Ascending aorta (tissue), 2 donors: ENCODE results near the gene RGS4. TPM values are rescaled to one million over a fixed set of nuclear protein-coding genes. Genes with fewer than 3 reads are reported as not detected.

Experiments used
- DNase-seq, 2 donors: peaks; one replicate each; pipeline ENCODE4 v3.0.0-alpha.2; 2019; ENCODE audit warnings: low spot score in 2 of 2
- H3K27ac ChIP-seq, 2 donors: fragments of 200-600 bp; sonication (generic); one replicate each; pipeline ENCODE4 v1.5.1; 2016 to 2017; ENCODE audit warnings: mild to moderate bottlenecking in 1 of 2
- H3K27me3 ChIP-seq: fragments of 200-600 bp; sonication (generic); one replicate; pipeline ENCODE4 v1.5.1; 2017
- H3K36me3 ChIP-seq, 2 donors: fragments of 200-600 bp; sonication (generic); one replicate each; pipeline ENCODE4 v1.5.1; 2016
- H3K4me1 ChIP-seq, 2 donors: fragments of 200-600 bp; sonication (generic); one replicate each; pipeline ENCODE4 v1.5.1; 2016 to 2017; ENCODE audit warnings: mild to moderate bottlenecking in 1 of 2
- H3K4me3 ChIP-seq, 2 donors: fragments of 200-600 bp; sonication (generic); one replicate each; pipeline ENCODE4 v1.5.1; 2016 to 2017; ENCODE audit warnings: mild to moderate bottlenecking in 1 of 2
- H3K9me3 ChIP-seq, 2 donors: fragments of 200-600 bp; sonication (generic); one replicate each; pipeline ENCODE4 v1.5.1; 2016
- intact Hi-C: fragments of 100-400 bp; cut with DNase I; formaldehyde crosslinking; loops from one replicate; pipeline ENCODE4 v1.15.1; 2023
- total RNA-seq: library from RNA; depleted of rRNA; stranded (reverse); fragments of >200 nt; gene quantifications from one replicate; pipeline ENCODE4 v1.1.0, GENCODE V29; 2016
- TF ChIP-seq, protein P1 (sequence below), 3 experiments: fragments of 200-600 bp in 2 of 3; fragments of 450-650 bp in 1 of 3; sonication (generic) in 2 of 3; IDR thresholded peaks; one replicate each; pipeline ENCODE4 v1.5.1; 2016 to 2019; ENCODE audit warnings: antibody characterized with exemption in 3 of 3, mild to moderate bottlenecking in 1 of 3, moderate library complexity in 1 of 3

The RGS4 gene
- total RNA-seq, 1 donor from 2014 or later = 57.5 TPM

DNA sequence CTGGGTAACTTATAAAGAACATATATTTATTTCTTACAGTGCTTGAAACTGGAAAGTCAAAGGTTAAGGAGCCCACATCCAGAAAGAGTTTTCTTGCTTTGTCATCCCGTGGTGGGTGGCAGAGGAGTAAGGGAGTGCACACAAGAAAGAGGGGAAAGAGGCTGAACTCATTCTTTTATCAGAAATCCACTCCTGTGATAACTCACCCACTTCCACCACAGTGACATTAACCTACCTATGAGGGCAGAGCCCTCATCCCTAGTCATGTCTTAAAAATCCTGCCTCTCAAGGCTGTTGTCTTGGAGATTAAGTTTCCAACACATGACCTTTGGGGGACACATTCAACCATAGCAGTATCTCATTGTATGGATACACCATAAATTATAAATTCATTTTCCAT is 32.5 kb upstream of the RGS4 start:
- DNase-seq = no peak
- no peak overlapping the region for H3K4me3 ChIP-seq
- H3K9me3 ChIP-seq = no peaks in the 10 kb centered on the region
- H3K36me3 ChIP-seq = no peaks in the 10 kb centered on the region
- intact Hi-C loops = no loop called here
- no peaks in the 10 kb centered on the region for H3K4me1 ChIP-seq
- TF ChIP-seq, protein P1, sequence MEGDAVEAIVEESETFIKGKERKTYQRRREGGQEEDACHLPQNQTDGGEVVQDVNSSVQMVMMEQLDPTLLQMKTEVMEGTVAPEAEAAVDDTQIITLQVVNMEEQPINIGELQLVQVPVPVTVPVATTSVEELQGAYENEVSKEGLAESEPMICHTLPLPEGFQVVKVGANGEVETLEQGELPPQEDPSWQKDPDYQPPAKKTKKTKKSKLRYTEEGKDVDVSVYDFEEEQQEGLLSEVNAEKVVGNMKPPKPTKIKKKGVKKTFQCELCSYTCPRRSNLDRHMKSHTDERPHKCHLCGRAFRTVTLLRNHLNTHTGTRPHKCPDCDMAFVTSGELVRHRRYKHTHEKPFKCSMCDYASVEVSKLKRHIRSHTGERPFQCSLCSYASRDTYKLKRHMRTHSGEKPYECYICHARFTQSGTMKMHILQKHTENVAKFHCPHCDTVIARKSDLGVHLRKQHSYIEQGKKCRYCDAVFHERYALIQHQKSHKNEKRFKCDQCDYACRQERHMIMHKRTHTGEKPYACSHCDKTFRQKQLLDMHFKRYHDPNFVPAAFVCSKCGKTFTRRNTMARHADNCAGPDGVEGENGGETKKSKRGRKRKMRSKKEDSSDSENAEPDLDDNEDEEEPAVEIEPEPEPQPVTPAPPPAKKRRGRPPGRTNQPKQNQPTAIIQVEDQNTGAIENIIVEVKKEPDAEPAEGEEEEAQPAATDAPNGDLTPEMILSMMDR (IDR thresholded peaks at IDR 0.05) = no peak
- no peak overlapping the region for H3K27ac ChIP-seq
- H3K27me3 ChIP-seq = no peaks in the 10 kb centered on the region

- no peak overlapping the region for H3K4me3 ChIP-seq
Measured at GRCh38 chr1:163038928-163039706, 30.0 kb upstream of the RGS4 start.

DNA sequence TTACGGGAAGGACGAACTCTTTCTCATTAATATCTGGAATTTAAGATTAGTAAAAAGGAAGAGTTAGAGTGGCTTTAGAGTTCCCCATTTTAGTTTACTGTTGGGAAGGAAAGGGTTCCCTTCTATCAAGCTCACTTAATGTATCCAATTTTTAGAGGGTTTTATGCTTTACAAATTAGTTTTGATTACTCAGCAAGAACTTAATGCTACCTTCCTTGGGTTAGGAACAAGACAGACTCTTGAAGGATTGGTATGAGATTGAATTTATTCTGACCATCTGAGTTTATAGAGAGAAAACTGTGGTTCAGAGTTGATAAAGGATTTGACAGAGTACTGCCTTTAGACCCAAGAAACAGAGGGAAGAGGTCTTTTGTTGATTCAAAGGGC is 29.5 kb upstream of the RGS4 start:
- no peak for DNase-seq
- no peaks in the 10 kb centered on the region for H3K4me1 ChIP-seq
- H3K4me3 ChIP-seq = no peak overlapping the region
- H3K36me3 ChIP-seq = no peaks in the 10 kb centered on the region
- H3K27ac ChIP-seq = no peak overlapping the region
- no peaks in the 10 kb centered on the region for H3K27me3 ChIP-seq
- TF ChIP-seq, protein P1 (IDR thresholded peaks at IDR 0.05) = no peak
- intact Hi-C loops = no loop called here
- H3K9me3 ChIP-seq = no peaks in the 10 kb centered on the region

More at GRCh38 chr1:163038928-163039706, 30.0 kb upstream of the RGS4 start:
- no peak overlapping the region for H3K27ac ChIP-seq
- no peaks in the 10 kb centered on the region for H3K9me3 ChIP-seq
- H3K4me1 ChIP-seq = no peaks in the 10 kb centered on the region
- TF ChIP-seq, protein P1 (IDR thresholded peaks at IDR 0.05) = no peak
- no peaks in the 10 kb centered on the region for H3K27me3 ChIP-seq
- no peak for DNase-seq
- no peaks in the 10 kb centered on the region for H3K36me3 ChIP-seq
- intact Hi-C loops = no loop called here

DNA sequence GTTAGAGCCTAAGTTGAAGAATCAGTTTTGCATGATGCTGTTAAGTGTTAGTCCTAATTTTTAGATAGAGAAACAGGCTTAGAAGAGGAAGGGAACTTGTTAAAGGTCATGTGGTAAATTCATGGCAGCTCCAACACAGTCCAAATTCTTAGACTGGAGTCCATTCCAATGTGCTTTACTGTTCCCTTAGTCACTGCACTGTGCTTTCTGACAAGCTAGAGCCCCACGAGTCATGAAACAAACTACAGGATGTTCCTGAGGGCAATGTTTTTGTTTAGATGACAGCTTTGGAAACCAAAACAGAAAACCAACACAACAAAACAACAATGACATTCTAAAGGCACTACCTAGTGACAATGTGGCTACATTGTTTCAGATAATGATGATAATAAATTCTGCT is 23.1 kb upstream of the RGS4 start:
- no peak for DNase-seq
- TF ChIP-seq, protein P1 (IDR thresholded peaks at IDR 0.05) = no peak
- Histone ChIP-seq H3K27ac (no peak overlapping the region), H3K27me3 (no peaks in the 10 kb centered on the region), H3K36me3 (no peaks in the 10 kb centered on the region), H3K4me3 (no peak overlapping the region), H3K4me1 (no peaks in the 10 kb centered on the region), H3K9me3 (no peaks in the 10 kb centered on the region)
- intact Hi-C loops = no loop called here

- intact Hi-C loops = no loop called here
- TF ChIP-seq, protein P1 (IDR thresholded peaks at IDR 0.05) = no peak
- no peak overlapping the region for H3K27ac ChIP-seq
Measured at GRCh38 chr1:163047951-163048659, 21.1 kb upstream of the RGS4 start.

More at GRCh38 chr1:163047951-163048659, 21.1 kb upstream of the RGS4 start:
- no peak overlapping the region for H3K4me3 ChIP-seq
- DNase-seq = no peak
- H3K36me3 ChIP-seq = no peaks in the 10 kb centered on the region
- H3K27me3 ChIP-seq = no peaks in the 10 kb centered on the region
- H3K4me1 ChIP-seq = no peaks in the 10 kb centered on the region
- no peaks in the 10 kb centered on the region for H3K9me3 ChIP-seq
